Brain microvascular endothelial cell (primary cell): ENCODE results near the gene FOXS1.

Source experiments
- DNase-seq: peaks from one replicate; pipeline ENCODE4 v3.0.0-alpha.2; 2020
- H3K27ac ChIP-seq: fragments of 250-450 bp; sonication (Bioruptor Pico); 2 replicates; pipeline ENCODE4 v1.5.1; 2020; ENCODE audit warnings: mild to moderate bottlenecking, moderate library complexity
- H3K27me3 ChIP-seq: fragments of 250-450 bp; sonication (Bioruptor Pico); replicated peaks from 2 replicates; pipeline ENCODE4 v1.5.1; 2020; ENCODE audit warnings: mild to moderate bottlenecking
- H3K36me3 ChIP-seq: fragments of 250-450 bp; sonication (Bioruptor Pico); replicated peaks from 2 replicates; pipeline ENCODE4 v1.5.1; 2020; ENCODE audit warnings: mild to moderate bottlenecking
- H3K4me3 ChIP-seq: 2 replicates; pipeline ENCODE4 v1.5.1; 2011; ENCODE audit warnings: low read depth, mild to moderate bottlenecking, control low read depth, low read length, moderate library complexity
- CTCF ChIP-seq: IDR thresholded peaks from 2 replicates; pipeline ENCODE4 v1.5.1; 2011; ENCODE audit warnings: low read depth, mild to moderate bottlenecking, moderate library complexity, low read length, control low read depth, inconsistent platforms; ENCODE audit errors: missing control alignments
- in situ Hi-C: cut with HindIII; loops from 2 replicates; pipeline ENCODE4 v1.10.0; 2017; ENCODE audit warnings: low sequenced_read_pairs, low pct_ligation_motif_present

Gene FOXS1

GRCh38 chr20:31863296-31864085, 18.1 kb upstream of the FOXS1 start:
- DNase-seq, result no peak
- no peaks in the 10 kb centered on the region for H3K36me3 ChIP-seq
- no peak overlapping the region for H3K4me3 ChIP-seq
- H3K27me3 ChIP-seq, result peaks cover 9% of the 10 kb centered on the region
- in situ Hi-C loops, result no loop called here
- no peak overlapping the region for H3K27ac ChIP-seq
- TF ChIP-seq CTCF, result no peak

GRCh38 chr20:31862506-31862905, 17.1 kb upstream of the FOXS1 start:
- Histone ChIP-seq H3K27me3 (peaks cover 11% of the 10 kb centered on the region), H3K36me3 (no peaks in the 10 kb centered on the region), H3K4me3 (no peak overlapping the region), H3K27ac (no peak overlapping the region)
- TF ChIP-seq CTCF, result no peak
- DNase-seq, result no peak
- in situ Hi-C loops, result no loop called here

GRCh38 chr20:31862157-31862470, 16.7 kb upstream of the FOXS1 start:
- in situ Hi-C loops, result no loop called here
- Histone ChIP-seq H3K4me3 (no peak overlapping the region), H3K27me3 (peaks cover 11% of the 10 kb centered on the region), H3K36me3 (no peaks in the 10 kb centered on the region), H3K27ac (no peak overlapping the region)
- DNase-seq, result no peak
- no peak for TF ChIP-seq CTCF

- in situ Hi-C loops, result no loop called here
- Histone ChIP-seq H3K27me3 (peaks cover 11% of the 10 kb centered on the region), H3K4me3 (peak overlapping the region; percentile 44), H3K27ac (no peak overlapping the region), H3K36me3 (no peaks in the 10 kb centered on the region)
- no peak for TF ChIP-seq CTCF
- DNase-seq, result no peak
Observed at GRCh38 chr20:31861385-31862156, 16.2 kb upstream of the FOXS1 start.

GRCh38 chr20:31861135-31861384, 15.7 kb upstream of the FOXS1 start:
- in situ Hi-C loops, result no loop called here
- no peak for TF ChIP-seq CTCF
- peaks cover 11% of the 10 kb centered on the region for H3K27me3 ChIP-seq
- no peak overlapping the region for H3K27ac ChIP-seq
- no peak for DNase-seq
- H3K4me3 ChIP-seq, result peak overlapping the region; percentile 44
- no peaks in the 10 kb centered on the region for H3K36me3 ChIP-seq
